Central memory CD8-positive, alpha-beta T cell (primary cell): ENCODE results near the gene RASAL2.

Experiments
- ATAC-seq: fragments of 150-1000 bp; cut with Tn5 transposase; replicated peaks from 2 replicates; pipeline ENCODE4 v1.10.0; 2022; ENCODE audit warnings: mild to moderate bottlenecking, moderate FRiP score, moderate number of reproducible peaks; ENCODE audit not compliant: poor library complexity, severe bottlenecking; ENCODE audit errors: extremely low read depth
- DNase-seq, 2 donors: peaks; one replicate each; pipeline ENCODE4 v3.0.0; 2021; ENCODE audit warnings: low spot score in 2 of 2
- H3K27ac Mint-ChIP-seq: one replicate; pipeline ENCODE4 v1.8.0; 2022; ENCODE audit warnings: low read depth, mild to moderate bottlenecking, moderate library complexity, mixed read lengths
- H3K27me3 Mint-ChIP-seq: one replicate; pipeline ENCODE4 v1.8.0; 2022; ENCODE audit warnings: mixed read lengths
- H3K36me3 Mint-ChIP-seq: one replicate; pipeline ENCODE4 v1.8.0; 2022; ENCODE audit warnings: mild to moderate bottlenecking, moderate library complexity, mixed read lengths; ENCODE audit not compliant: insufficient read depth
- H3K4me1 Mint-ChIP-seq: one replicate; pipeline ENCODE4 v1.8.0; 2022; ENCODE audit warnings: mixed read lengths
- H3K4me3 Mint-ChIP-seq: one replicate; pipeline ENCODE4 v1.8.0; 2022; ENCODE audit warnings: mild to moderate bottlenecking, moderate library complexity, mixed read lengths
- H3K9me3 Mint-ChIP-seq: one replicate; pipeline ENCODE4 v1.8.0; 2022; ENCODE audit warnings: mixed read lengths

Gene RASAL2

DNA sequence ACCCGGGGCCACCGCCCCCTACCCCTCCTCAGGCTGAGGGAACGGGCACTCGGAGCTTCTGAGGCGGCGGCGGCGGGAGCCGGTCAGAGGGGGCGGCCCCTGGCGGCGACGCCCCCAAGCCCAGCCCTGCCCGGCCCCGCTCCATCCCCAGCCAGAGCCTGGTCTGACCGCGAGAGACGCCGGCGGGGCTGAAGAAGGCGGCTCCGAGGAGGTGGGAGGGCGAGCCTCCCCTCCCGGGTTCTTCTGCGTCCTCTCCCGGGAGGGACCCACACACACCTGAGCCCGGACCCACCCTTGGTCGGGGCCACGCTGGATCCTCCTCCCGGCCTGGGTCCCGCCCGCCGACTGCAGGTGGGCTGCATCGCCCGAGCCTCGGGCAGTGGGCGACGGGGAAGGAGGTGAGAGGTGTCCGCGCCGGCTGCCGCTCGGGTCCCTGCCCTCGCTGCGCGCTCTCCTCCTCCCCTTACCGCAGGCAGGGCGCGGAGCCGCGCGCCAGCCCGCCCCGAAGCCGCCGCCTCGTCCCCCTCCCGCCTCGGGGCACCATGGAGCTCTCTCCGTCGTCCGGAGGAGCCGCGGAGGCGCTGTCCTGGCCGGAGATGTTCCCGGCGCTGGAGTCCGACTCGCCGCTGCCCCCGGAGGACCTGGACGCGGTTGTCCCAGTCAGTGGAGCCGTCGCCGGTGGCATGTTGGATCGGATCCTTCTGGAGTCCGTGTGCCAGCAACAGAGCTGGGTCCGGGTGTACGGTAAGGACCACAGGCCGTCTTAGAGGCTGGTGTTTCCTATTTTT lies at the start of gene RASAL2:
Gene RASAL2 (plus strand): TSS at position 154 of the 788 bp plus-strand sequence. CDS start 389 bp downstream, at position 543.
- peaks cover 45% of the 10 kb centered on the region for H3K27me3 Mint-ChIP-seq
- H3K4me1 Mint-ChIP-seq = no peaks in the 10 kb centered on the region
- no peak within 1 kb of the TSS for H3K27ac Mint-ChIP-seq
- H3K36me3 Mint-ChIP-seq = no peaks in the 10 kb centered on the region
- peak within 1 kb of the TSS; percentile 28 for H3K4me3 Mint-ChIP-seq
- ATAC-seq = no peak
- DNase-seq = no peak
- no peaks in the 10 kb centered on the region for H3K9me3 Mint-ChIP-seq

GRCh38 chr1:178046591-178047270 lies 47.2 kb upstream of the RASAL2 start:
- ATAC-seq (no peak), DNase-seq (no peak)
- Mint-ChIP-seq H3K27ac (no peak overlapping the region), H3K9me3 (peaks cover 6% of the 10 kb centered on the region), H3K36me3 (no peaks in the 10 kb centered on the region), H3K4me1 (no peaks in the 10 kb centered on the region), H3K27me3 (no peaks in the 10 kb centered on the region), H3K4me3 (no peak overlapping the region)

GRCh38 chr1:178047403-178048093 lies 46.4 kb upstream of the RASAL2 start:
- ATAC-seq (no peak), DNase-seq (no peak)
- no peaks in the 10 kb centered on the region for H3K4me1 Mint-ChIP-seq
- H3K27me3 Mint-ChIP-seq = no peaks in the 10 kb centered on the region
- peaks cover 11% of the 10 kb centered on the region for H3K9me3 Mint-ChIP-seq
- no peak overlapping the region for H3K4me3 Mint-ChIP-seq
- no peak overlapping the region for H3K27ac Mint-ChIP-seq
- H3K36me3 Mint-ChIP-seq = no peaks in the 10 kb centered on the region

GRCh38 chr1:178048426-178048825 lies 45.5 kb upstream of the RASAL2 start:
- H3K27me3 Mint-ChIP-seq = no peaks in the 10 kb centered on the region
- H3K4me1 Mint-ChIP-seq = no peaks in the 10 kb centered on the region
- no peak overlapping the region for H3K4me3 Mint-ChIP-seq
- DNase-seq = no peak
- H3K27ac Mint-ChIP-seq = no peak overlapping the region
- H3K36me3 Mint-ChIP-seq = no peaks in the 10 kb centered on the region
- ATAC-seq = no peak
- peaks cover 11% of the 10 kb centered on the region for H3K9me3 Mint-ChIP-seq

DNA sequence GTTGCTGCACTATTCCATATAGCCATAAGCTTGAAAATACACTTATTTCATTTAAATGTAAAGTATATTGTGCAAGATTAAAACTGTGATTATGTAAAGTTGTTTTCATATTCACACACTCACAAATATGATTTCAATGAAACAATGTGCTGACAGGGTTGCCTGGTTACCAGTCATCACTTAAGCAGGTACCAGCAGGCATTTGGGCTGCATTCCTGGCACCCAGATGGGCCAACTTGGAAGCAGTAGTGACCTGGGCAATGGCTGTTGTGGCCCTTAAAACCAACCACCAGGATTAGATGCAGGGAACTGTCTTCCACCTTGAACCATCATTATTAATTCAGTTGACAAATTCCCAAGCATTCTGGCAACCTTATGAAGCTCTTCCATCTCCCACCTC lies 45.0 kb upstream of the RASAL2 start:
- ATAC-seq = no peak
- no peaks in the 10 kb centered on the region for H3K4me1 Mint-ChIP-seq
- no peaks in the 10 kb centered on the region for H3K36me3 Mint-ChIP-seq
- no peak overlapping the region for H3K4me3 Mint-ChIP-seq
- no peaks in the 10 kb centered on the region for H3K27me3 Mint-ChIP-seq
- no peak overlapping the region for H3K27ac Mint-ChIP-seq
- peaks cover 11% of the 10 kb centered on the region for H3K9me3 Mint-ChIP-seq
- no peak for DNase-seq

DNA sequence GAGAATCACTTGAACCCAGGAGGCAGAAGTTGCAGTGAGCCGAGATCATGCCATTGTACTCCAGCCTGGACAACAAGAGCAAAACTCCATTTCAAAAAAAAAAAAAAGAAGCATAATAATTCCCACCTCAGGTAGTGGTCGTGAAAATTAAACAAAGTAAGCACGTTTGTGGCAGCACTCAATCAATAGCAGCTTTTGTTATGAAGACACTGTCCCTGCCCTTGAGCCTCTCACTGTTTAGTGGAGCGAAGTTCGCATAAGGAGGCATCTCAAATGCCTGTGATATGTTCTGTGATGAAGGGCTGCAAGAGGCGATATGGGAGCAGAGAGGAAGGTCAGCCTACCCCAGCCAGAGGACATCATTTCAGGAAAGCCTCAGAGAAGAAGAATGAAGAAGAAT lies 43.8 kb upstream of the RASAL2 start:
- Mint-ChIP-seq H3K4me1 (no peaks in the 10 kb centered on the region), H3K36me3 (no peaks in the 10 kb centered on the region), H3K27ac (no peak overlapping the region), H3K27me3 (no peaks in the 10 kb centered on the region), H3K4me3 (no peak overlapping the region), H3K9me3 (peaks cover 16% of the 10 kb centered on the region)
- DNase-seq = no peak
- no peak for ATAC-seq

DNA sequence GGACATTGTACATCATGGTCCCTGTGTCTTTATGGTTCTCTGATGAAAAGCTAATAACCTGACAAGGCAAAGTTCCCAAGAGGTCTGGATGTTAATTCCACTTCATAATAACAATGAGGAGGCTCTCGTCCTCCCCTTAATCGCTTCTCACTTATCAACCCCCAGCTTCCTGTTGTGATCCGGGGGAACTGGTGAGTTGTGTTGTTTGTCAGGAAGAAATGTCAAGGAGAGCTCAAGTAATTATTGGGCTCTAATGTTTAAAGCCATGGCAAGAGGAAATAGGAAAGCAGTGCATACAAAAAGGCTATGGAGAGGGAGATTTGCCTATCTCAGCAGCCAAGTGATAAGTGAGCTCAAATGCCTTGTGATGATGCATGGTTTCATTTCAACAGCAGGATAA lies 42.8 kb upstream of the RASAL2 start:
- H3K4me3 Mint-ChIP-seq = no peak overlapping the region
- H3K27me3 Mint-ChIP-seq = no peaks in the 10 kb centered on the region
- no peaks in the 10 kb centered on the region for H3K36me3 Mint-ChIP-seq
- DNase-seq (no peak), ATAC-seq (no peak)
- H3K27ac Mint-ChIP-seq = no peak overlapping the region
- H3K9me3 Mint-ChIP-seq = peaks cover 21% of the 10 kb centered on the region
- no peaks in the 10 kb centered on the region for H3K4me1 Mint-ChIP-seq

DNA sequence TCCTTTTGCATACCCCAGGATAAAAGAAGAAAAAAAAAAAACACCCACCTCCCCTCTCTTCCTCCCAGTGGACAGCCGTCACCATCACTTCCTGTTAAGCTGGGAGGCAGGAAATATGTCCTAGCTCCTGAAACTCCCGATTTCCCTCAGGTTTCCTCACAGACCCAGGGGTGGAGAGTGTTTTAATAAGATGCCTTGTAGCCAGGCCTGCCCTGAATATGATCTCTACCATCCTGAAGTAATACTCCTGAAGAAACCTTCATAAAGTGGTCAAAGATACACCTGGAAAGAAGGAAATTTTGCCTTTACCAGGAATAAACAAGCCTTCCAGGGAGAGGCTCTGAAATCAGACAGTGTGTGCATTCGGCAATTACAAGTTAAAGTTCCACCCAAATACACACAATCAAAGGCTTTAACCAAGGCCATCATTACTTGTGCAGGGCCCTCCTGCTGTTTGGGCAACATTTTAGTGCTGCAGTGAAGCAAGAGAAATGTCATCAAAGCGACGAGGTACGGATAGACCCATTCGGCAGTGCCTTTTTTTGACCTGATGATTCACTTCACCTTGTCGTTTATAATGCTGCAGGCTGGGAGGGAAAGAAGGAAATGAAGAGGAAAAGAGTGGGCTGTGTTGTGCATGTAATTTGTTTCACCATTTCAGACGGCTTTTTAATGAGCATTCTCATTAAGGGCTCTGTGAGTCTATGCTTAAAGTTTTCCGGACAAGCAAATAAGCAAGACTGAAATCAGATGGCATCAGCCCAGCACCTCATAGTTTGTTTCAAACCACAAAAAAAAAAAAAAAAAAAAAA lies 41.0 kb upstream of the RASAL2 start:
- no peaks in the 10 kb centered on the region for H3K36me3 Mint-ChIP-seq
- H3K27ac Mint-ChIP-seq = no peak overlapping the region
- ATAC-seq (no peak), DNase-seq (no peak)
- no peaks in the 10 kb centered on the region for H3K4me1 Mint-ChIP-seq
- no peak overlapping the region for H3K4me3 Mint-ChIP-seq
- H3K9me3 Mint-ChIP-seq = peaks cover 24% of the 10 kb centered on the region
- no peaks in the 10 kb centered on the region for H3K27me3 Mint-ChIP-seq

DNA sequence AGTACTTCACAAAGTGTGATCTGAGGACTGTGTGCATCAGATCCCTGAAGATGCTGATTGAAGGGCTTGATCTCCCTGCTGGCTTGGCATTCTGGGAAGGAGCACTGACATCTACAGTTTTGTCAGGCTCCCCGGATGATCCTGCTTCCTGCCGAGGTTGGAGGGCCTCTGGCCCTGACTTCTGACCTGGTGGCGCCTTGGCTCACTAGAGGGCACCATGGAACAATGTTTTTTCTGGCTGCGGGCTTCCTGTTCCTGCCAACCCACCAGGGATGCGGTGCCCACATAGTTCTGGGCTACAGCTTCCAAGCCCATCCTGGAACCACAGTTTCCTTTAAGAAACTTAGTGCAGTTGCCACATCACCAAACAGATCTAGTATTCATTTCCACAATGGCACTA lies 38.8 kb upstream of the RASAL2 start:
- Mint-ChIP-seq H3K27me3 (no peaks in the 10 kb centered on the region), H3K27ac (no peak overlapping the region), H3K4me1 (no peaks in the 10 kb centered on the region), H3K9me3 (peaks cover 23% of the 10 kb centered on the region), H3K4me3 (no peak overlapping the region), H3K36me3 (no peaks in the 10 kb centered on the region)
- ATAC-seq (no peak), DNase-seq (no peak)

DNA sequence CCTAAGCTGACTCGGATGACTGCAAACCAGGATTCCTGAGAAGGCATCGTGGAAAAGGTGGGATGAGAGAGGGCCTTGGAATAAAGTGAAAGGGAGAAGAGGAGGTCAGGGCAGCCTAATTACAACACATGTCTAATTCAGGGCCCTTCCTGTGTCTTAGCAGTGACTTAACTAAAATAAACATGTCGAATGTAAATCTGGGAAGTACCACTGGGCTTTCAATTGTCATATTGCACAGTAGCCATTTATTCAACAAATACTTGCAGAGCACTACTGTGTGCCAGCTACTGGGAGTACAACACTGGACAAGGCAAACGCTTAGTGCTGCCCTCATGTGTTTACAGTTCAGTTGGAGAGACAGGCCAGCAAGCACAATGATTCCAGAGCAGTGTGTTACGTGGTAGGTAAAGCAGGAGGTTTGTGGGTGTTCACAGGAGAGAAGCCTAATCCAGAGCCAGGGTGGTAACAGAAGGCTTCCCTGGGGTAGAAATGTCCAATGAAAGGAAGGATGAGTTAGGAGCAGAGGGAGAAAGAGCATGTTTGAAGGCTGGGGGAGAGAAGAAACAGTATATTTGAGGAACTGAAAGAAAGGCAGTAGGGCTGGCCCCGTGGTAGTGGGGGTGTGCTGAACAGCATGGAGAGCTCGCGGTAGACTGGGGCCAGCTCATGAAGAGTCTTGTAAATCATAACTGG lies 38.0 kb upstream of the RASAL2 start:
- ATAC-seq = no peak

GRCh38 chr1:178057141-178057765 lies 36.7 kb upstream of the RASAL2 start:
- Mint-ChIP-seq H3K36me3 (no peaks in the 10 kb centered on the region), H3K4me1 (no peaks in the 10 kb centered on the region), H3K9me3 (peaks cover 14% of the 10 kb centered on the region), H3K4me3 (no peak overlapping the region), H3K27ac (no peak overlapping the region), H3K27me3 (no peaks in the 10 kb centered on the region)
- ATAC-seq (no peak), DNase-seq (no peak)

More for the DNA sequence above, 38.0 kb upstream of the RASAL2 start:
- H3K4me1 Mint-ChIP-seq = no peaks in the 10 kb centered on the region
- H3K36me3 Mint-ChIP-seq = no peaks in the 10 kb centered on the region
- no peak overlapping the region for H3K27ac Mint-ChIP-seq
- no peaks in the 10 kb centered on the region for H3K27me3 Mint-ChIP-seq
- H3K4me3 Mint-ChIP-seq = no peak overlapping the region
- H3K9me3 Mint-ChIP-seq = peaks cover 19% of the 10 kb centered on the region
- DNase-seq = no peak
